ENCODE measurements around the gene TRIM16.

- no peak for TF ChIP-seq POLR2AphosphoS5 (IDR thresholded peaks at IDR 0.05; ENCODE audit: low read depth)
- TF ChIP-seq GABPA (IDR thresholded peaks at IDR 0.05; ENCODE audit: low read depth): no peak
- TF ChIP-seq CTCF (IDR thresholded peaks at IDR 0.05; ENCODE audit: insufficient read depth, low read length): no peak
- no peak for TF ChIP-seq SPI1 (IDR thresholded peaks at IDR 0.05; ENCODE audit: borderline replicate concordance, low read depth)
These were observed 34.2 kb downstream of the TRIM16 start for GRCh38 chr17:15649861-15650421.

Data from HL-60 (cell line).